Thoracic aorta (tissue), 2 donors: ENCODE results near the gene GRM8. TPM values are rescaled to one million over a fixed set of nuclear protein-coding genes. Genes with fewer than 3 reads are reported as not detected.

ENCODE experiments used
- ATAC-seq: fragments of 150-250 bp; one replicate; pipeline ENCODE4 v1.8.0; 2017; ENCODE audit warnings: low read depth; ENCODE audit not compliant: insufficient number of reproducible peaks, low FRiP score
- DNase-seq: peaks from one replicate; pipeline ENCODE4 v3.0.0-alpha.2; 2020; ENCODE audit warnings: low spot score
- H3K27ac ChIP-seq, 2 donors: fragments of 200-600 bp; sonication (generic); 1 replicate in 1 of 2; 2 replicates in 1 of 2; pipeline ENCODE4 v1.5.1; 2016; ENCODE audit warnings: mild to moderate bottlenecking in 2 of 2, moderate library complexity in 2 of 2
- H3K27me3 ChIP-seq: fragments of 200-600 bp; sonication (generic); replicated peaks from 2 replicates; pipeline ENCODE4 v1.6.0; 2016; ENCODE audit warnings: mild to moderate bottlenecking; ENCODE audit not compliant: insufficient read depth
- H3K36me3 ChIP-seq: fragments of 200-600 bp; sonication (generic); one replicate; pipeline ENCODE4 v1.5.1; 2016
- H3K4me1 ChIP-seq, 2 donors: fragments of 200-600 bp; sonication (generic); 1 replicate in 1 of 2; 2 replicates in 1 of 2; pipeline versions ENCODE4 v1.5.1 to v1.6.0; 2016; ENCODE audit warnings: low read depth in 2 of 2, mild to moderate bottlenecking in 1 of 2; ENCODE audit not compliant: control insufficient read depth in 1 of 2
- H3K4me3 ChIP-seq: fragments of 200-600 bp; sonication (generic); 2 replicates; pipeline ENCODE4 v1.5.1; 2016; ENCODE audit warnings: mild to moderate bottlenecking
- H3K9me3 ChIP-seq: fragments of 200-600 bp; sonication (generic); 2 replicates; pipeline ENCODE4 v1.5.1; 2016
- total RNA-seq, 2 donors: library from RNA; depleted of rRNA; stranded (reverse); fragments of >200 nt; gene quantifications; one replicate each; pipeline versions ENCODE4 v1.1.0 to v1.2.3, GENCODE V29; 2016
- TF ChIP-seq, protein P1 (sequence below): fragments of 200-600 bp; sonication (generic); IDR thresholded peaks from one replicate; pipeline ENCODE4 v1.5.1; 2019; ENCODE audit warnings: antibody characterized with exemption

GRM8 gene
- total RNA-seq, 2 donors from 2014 or later, result not detected

DNA sequence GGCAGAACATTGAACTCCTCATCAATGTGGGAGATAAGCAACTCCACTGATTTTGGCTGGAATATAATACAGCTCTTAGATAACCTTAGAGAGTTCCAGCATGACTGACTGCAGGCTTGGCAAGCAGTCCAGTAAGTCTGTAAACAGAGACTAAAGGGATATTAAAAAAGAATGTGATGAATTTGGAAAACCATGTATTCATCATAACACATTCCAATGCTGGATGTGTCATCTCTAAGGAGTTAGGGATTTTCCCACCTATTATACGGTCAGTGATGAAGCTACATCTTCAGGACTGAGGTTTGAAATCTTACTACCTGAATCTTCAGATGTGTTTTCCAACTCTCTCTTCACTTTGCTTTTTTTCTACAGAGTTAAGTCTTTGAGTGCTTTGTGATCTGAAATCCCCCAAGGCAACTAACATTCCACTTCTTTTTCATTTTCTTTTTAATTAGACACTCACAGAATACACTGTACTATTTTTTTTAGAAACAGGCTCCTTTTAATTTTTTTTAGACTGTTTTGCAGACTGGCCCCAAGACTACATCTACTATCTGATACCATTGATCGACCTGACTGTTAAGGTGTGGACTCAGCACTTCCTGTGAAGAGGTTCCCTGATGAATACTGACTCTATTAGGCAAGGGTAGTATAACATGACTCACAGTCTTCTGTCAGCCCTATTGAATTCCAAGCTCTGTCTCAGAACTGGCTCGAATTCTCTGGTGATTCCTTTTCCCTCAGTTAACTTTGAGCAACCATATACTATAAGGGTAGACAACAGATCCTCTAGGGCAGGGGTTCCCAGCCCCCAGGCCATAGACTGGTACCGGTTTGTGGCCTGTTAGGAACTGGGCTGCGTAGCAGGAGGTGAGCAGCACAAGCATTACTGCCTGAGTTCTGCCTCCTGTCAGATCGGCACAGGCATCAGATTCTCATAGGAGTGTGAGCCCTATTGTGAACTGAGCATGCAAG is 678.2 kb downstream of the GRM8 start:
- Histone ChIP-seq H3K9me3 (no peaks in the 10 kb centered on the region), H3K4me1 (no peaks in the 10 kb centered on the region), H3K36me3 (no peaks in the 10 kb centered on the region), H3K4me3 (no peak overlapping the region), H3K27ac (no peak overlapping the region), H3K27me3 (no peaks in the 10 kb centered on the region)
- ATAC-seq (no peak), DNase-seq (no peak)
- TF ChIP-seq, protein P1, sequence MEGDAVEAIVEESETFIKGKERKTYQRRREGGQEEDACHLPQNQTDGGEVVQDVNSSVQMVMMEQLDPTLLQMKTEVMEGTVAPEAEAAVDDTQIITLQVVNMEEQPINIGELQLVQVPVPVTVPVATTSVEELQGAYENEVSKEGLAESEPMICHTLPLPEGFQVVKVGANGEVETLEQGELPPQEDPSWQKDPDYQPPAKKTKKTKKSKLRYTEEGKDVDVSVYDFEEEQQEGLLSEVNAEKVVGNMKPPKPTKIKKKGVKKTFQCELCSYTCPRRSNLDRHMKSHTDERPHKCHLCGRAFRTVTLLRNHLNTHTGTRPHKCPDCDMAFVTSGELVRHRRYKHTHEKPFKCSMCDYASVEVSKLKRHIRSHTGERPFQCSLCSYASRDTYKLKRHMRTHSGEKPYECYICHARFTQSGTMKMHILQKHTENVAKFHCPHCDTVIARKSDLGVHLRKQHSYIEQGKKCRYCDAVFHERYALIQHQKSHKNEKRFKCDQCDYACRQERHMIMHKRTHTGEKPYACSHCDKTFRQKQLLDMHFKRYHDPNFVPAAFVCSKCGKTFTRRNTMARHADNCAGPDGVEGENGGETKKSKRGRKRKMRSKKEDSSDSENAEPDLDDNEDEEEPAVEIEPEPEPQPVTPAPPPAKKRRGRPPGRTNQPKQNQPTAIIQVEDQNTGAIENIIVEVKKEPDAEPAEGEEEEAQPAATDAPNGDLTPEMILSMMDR, result no peak

DNA sequence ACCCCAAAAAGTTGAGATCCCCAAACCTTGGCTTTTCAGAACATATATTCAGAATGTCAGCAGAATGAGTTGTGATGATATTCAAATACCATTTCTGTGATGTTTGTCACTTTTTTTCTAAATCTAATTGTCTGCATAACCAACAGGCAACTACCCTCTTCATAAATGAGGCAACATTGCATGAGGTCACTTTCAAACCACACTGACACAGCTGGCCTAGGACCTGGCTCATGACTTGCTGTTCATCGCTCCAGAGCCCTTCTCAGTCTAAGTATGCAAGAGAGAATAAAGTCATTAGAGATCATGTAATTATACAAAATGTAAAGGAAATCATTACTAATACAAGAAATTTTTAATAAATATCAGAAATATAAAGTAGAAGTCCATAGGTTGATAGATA is 681.9 kb downstream of the GRM8 start:
- Histone ChIP-seq H3K27ac (no peak overlapping the region), H3K9me3 (no peaks in the 10 kb centered on the region), H3K27me3 (no peaks in the 10 kb centered on the region), H3K36me3 (no peaks in the 10 kb centered on the region), H3K4me1 (no peaks in the 10 kb centered on the region), H3K4me3 (no peak overlapping the region)
- TF ChIP-seq, protein P1, result no peak
- DNase-seq (no peak), ATAC-seq (no peak)

DNA sequence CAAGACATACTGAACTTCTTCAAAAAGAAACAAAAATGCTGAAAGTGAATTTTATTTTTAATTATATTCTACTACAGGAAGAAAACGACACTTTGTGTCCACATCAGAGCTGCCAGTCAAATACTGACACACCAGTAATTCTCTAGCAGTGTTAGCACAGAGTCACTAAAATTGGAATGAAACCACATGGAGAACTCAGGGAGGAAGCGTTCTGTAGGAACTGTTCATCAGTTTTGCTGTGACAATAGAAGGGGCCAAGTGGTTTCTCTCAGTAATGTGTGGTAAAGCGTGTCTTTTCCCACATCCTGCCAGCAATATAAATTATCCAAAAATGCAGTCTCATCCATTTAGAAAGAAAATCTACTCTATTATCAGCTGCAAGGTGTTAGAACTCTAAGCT is 683.3 kb downstream of the GRM8 start:
- ATAC-seq, result no peak
- Histone ChIP-seq H3K27ac (no peak overlapping the region), H3K4me3 (no peak overlapping the region), H3K9me3 (no peaks in the 10 kb centered on the region), H3K36me3 (no peaks in the 10 kb centered on the region), H3K4me1 (no peaks in the 10 kb centered on the region), H3K27me3 (no peaks in the 10 kb centered on the region)
- TF ChIP-seq, protein P1, result no peak
- DNase-seq, result no peak

DNA sequence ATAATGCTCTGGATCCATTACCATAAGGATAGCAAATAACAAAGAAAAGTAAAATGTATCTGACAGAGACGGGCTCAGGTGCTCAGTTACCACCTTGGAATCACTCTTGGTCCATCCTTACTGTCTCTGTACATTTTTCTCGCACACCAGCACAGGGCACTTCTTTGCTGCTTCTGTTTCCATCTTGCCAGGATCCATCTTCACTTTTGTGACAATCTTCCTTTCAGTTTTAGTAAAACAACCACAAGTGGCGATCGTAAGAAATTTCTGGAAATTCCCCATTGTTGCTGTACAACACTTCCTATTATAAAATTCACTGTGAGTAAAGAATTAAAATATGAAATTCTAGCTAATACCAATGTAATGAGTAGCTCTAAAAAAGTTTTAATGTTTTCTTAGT is 695.5 kb downstream of the GRM8 start:
- H3K9me3 ChIP-seq, result no peaks in the 10 kb centered on the region
- TF ChIP-seq, protein P1, result no peak
- no peak for ATAC-seq
- no peak overlapping the region for H3K27ac ChIP-seq
- no peak overlapping the region for H3K4me3 ChIP-seq
- H3K4me1 ChIP-seq, result no peaks in the 10 kb centered on the region
- no peak for DNase-seq
- no peaks in the 10 kb centered on the region for H3K27me3 ChIP-seq
- H3K36me3 ChIP-seq, result no peaks in the 10 kb centered on the region

DNA sequence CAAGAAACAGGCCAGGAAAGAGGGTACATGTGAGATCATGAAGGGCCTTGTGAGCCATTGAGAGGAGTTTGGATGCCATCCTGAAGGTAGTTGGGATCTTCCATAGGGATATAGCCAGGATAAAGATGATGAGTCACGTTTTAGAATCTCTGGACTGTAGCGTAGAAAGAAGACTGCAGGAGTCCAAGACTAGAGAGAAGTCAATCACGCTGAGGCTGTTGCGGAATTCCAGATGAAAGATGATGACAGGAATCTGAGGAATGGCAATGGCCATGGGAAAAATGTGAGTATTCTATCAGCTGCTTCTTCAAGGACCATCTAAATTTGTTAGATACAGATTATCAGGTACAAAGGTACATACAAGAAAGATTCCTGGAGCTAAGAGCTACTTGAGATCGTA is 711.3 kb downstream of the GRM8 start:
- no peaks in the 10 kb centered on the region for H3K4me1 ChIP-seq
- ATAC-seq (no peak), DNase-seq (no peak)
- no peaks in the 10 kb centered on the region for H3K9me3 ChIP-seq
- H3K27ac ChIP-seq, result no peak overlapping the region
- H3K4me3 ChIP-seq, result no peak overlapping the region
- no peaks in the 10 kb centered on the region for H3K27me3 ChIP-seq
- TF ChIP-seq, protein P1, result no peak
- H3K36me3 ChIP-seq, result no peaks in the 10 kb centered on the region
